HG02981 (cell line): ENCODE data around the gene P2RX7.

Source experiments
- ATAC-seq: cut with Tn5 transposase; IDR thresholded peaks from one replicate; pipeline ENCODE4 v1.9.1; 2021; ENCODE audit warnings: mild to moderate bottlenecking, moderate library complexity; ENCODE audit not compliant: unreplicated experiment

P2RX7 gene

DNA sequence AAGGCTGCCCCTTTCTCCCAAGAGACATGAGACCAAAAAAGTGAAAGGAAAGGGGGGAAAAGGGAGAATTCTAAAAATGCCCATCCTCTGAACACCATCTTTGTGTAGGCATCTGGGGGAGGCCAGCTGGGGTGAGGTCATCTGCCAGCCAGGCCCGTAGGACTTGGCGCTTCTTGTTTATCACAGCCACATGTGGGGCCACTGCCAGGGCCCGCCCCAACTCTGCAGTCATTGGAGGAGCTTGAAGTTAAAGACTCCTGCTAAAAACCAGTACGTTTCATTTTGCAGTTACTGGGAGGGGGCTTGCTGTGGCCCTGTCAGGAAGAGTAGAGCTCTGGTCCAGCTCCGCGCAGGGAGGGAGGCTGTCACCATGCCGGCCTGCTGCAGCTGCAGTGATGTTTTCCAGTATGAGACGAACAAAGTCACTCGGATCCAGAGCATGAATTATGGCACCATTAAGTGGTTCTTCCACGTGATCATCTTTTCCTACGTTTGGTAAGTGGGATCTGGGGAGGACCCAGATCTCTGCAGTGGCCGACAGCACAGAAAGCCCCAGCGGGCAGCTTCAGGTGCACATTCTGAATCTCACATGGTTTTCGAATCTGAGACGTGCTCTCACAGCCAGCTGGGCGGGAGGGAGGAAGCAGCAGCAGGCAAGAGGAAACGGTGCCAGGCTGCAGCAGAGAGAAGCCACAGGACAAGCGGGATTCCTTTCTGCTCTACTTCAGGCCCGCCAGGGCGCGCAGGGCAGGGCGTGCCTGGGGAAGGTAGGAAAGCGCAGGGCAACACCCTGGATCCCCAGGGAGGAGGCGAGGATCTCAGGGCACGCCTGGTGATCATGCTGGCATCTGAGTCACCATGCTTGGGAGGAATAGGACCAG lies at the start of gene P2RX7:
Gene P2RX7, plus strand, starts transcription at position 276 of the 881 bp plus-strand sequence. Its CDS starts 95 bp downstream, at position 371.
- ATAC-seq: no peak

DNA sequence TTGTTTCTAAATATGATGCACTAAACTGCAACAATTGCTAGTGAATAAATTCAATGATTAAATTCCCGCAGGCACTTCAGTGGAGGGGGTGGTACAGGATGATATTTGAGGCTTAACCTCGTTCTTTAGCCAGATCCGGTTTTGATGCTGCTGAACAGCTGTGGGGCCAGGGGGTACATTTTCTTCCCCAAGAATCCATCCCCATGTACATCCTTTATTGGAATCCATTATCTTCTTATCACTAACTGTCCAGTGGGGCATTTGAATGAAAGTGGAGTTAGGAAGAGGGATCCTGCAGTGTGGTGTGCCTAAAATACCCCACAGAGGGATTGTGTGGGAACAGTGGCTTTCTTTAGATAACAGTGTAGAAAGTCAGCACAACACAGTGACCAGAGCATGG lies 48.4 kb upstream of the P2RX7 start:
- no peak for ATAC-seq

DNA sequence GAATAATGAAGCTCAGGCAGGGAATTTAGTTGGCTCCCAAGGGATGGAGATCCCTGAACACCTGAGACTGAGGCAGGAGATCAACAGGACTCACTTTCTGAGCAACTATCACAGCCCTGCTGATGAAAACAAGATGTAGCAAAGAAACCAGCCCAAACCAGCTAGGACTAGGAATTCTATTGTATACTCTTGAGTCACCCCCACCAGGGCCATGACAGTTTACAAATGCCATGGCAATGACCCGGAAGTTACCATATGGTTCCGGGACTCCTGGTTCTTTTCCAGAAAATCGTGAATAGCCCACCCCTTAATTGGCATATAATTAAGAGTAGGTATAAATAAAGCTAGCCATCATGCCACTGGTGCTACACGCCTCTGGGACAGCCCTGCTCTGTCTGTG lies 47.6 kb upstream of the P2RX7 start:
- ATAC-seq: no peak

DNA sequence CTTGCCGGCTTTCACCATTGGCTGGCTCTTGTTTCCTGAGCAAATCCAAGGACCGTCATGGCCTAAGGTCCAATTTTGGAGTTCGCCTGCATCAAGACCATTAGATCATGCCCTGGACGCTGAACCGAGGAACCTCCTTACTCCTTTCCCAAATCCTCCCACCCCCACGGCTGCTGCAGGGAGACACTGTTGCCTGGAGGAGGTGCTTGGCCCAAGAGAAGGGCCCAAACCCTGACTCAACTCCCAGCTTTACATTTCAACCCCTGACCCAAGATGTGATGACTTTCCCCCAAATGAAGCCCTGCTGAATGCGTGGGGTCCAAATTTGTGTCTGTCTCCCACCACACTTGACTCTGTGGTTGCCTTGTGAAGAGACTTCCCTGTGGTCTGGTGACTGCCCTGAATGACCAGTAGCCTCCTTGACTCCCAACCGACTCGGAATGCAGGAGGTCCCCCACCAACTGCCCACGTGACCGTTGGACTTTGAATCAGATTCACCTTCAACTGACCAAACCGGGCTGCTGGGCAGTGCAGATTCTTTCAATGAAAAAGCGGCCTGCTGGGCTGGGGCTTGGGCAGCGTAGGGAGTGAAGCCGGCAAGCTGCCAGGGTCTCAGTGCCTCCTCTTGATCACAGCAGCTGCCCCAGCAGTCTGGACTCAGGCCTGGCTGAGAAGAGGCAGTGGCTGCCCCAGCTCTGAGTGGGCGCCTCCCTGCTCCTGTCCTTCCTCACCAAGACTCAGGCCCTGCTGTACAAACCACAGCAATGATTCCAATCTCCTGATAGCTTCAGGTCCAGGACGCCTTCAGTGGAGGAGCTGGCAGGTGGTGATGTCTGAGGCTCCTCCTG lies 46.9 kb upstream of the P2RX7 start:
- no peak for ATAC-seq

DNA sequence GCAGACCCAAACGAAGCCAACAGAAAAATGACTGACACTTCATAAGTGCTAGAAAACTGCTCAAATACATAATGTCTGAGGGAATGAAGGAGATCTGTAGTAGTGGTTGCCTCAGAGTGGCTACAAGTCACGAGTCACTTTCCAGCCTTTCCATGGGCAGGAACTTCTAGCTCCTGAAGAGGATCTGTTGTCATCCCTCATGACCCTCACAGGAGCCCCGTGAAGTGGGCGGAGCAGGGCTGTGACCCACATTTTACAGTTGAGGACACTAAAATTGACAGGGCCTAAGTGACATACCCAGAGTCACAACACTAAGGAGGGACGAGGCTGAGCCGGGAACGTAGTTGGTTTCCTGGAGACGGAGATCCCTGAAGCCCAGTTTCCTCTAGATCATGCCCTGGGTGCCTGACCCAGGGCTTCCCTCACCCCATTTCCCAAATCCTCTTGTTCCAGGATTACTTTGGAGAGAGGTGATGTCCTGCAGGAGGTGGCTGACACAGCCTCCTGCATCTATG lies 45.8 kb upstream of the P2RX7 start:
- no peak for ATAC-seq

DNA sequence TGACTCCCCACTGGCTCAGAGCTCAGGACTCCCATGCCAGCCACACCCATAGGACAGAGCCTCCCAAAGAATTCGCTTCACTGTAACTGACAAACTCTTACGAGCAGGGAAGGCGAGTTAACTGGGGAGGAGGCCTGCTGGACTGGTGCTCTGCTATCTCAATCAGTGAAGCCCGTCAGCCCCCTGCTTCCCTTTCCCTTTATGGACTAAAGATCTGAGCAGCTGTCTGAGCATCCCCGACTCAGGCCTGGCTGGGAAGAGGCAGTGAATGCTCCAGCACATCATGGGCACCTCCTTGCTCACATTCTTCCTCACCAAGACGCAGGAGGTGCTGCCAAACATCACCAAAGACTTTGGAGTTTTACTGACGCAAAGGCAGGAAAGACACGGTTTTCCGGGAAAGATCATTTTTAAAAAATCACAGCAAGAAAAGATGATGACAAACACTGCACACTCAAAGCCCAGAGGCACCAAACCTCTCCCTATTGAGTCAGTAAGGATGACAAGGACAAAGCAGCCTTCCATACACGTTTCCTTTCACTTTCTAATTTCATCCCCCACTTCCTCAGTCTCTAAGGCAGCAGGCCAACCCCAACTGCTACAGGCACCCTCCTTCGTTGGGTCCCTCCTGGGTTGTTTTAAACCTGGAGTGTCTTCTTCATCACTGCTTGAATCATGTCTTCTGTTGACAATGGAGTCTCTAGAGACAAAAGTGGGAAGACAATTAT lies 45.0 kb upstream of the P2RX7 start:
- no peak for ATAC-seq

DNA sequence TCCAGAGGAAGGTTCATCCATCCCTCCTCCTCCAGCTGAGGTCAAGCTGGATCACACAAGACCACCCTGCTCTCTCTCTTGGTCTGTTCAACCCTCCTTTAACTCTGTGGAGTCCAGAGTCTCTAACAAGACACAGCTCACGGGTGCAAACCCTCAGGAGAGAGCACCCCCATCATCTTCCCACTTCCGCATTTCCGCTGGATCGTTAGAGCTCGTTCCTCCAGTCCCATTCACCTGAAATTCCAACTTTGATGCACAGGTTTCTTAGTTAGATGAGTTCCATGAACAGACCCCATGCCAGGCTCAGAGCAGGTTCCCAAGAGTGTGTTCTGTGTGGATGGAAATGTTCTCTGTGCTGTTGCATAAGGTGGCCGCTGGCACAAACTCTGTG lies 44.5 kb upstream of the P2RX7 start:
- ATAC-seq: no peak

DNA sequence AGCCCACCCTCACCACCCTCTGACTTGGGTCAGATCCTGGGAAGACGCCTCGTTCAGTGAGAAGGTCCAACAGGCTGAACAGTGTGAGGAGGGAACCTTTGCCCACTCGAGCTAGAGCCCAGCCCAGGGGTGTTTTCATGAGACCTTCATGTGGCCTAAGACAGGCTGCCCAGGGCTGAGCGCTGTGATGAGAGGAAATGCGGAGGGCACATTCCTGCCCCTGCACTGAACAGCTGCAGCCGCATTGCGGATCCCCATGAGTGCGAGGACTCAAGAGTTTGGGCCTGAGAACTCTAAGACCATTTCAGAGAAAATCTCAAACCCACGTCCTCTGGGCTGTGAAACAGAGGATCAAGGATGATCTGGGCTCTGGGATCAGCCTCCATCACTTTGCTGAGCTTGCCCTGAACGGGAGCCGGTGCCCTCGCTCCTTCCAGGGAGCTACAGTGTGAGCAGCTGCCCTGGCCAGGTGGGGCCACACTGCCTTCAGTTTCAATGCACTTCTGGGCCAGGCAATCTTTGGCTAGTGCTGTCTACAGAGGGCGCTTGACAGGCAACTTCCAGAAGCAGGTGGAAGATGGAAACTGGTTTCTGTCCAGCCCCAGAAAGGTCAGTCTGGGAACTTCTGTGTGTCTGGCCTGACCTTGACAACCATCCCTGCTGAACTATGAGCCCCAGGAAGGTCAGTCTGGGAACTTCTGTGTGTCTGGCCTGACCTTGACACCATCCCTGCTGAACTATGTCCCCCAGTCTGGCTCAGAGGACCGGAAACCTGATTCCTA lies 43.5 kb upstream of the P2RX7 start:
- no peak for ATAC-seq

DNA sequence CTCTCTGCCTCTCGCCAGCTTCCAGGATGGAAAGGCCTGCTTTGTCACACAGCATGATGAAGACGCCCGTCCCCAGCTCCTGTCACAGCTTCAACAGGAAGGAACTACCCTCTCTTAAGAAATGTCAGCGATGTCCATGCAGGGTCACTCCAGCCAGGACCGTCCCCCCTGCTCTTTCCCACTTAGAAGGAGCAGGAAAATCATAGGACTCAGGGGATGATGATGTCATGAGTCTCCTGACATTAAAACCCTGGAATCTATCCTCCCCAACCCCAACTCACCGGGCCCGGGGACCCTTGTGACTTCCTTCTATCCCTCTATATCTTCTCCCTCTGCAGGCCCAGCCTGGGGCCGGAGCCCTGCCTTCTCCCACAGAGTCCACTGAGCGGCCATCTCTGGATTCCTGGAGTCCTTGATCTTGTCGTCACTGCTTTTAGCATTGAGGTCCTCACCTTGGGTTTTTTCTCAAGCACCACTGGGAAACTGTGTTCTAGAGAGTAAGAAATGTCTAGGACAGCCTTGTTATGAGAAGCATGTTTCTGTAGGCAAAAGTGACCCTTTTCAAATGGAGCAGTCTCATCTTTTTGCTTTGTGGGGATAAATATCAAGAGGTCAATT lies 42.8 kb upstream of the P2RX7 start:
- no peak for ATAC-seq

DNA sequence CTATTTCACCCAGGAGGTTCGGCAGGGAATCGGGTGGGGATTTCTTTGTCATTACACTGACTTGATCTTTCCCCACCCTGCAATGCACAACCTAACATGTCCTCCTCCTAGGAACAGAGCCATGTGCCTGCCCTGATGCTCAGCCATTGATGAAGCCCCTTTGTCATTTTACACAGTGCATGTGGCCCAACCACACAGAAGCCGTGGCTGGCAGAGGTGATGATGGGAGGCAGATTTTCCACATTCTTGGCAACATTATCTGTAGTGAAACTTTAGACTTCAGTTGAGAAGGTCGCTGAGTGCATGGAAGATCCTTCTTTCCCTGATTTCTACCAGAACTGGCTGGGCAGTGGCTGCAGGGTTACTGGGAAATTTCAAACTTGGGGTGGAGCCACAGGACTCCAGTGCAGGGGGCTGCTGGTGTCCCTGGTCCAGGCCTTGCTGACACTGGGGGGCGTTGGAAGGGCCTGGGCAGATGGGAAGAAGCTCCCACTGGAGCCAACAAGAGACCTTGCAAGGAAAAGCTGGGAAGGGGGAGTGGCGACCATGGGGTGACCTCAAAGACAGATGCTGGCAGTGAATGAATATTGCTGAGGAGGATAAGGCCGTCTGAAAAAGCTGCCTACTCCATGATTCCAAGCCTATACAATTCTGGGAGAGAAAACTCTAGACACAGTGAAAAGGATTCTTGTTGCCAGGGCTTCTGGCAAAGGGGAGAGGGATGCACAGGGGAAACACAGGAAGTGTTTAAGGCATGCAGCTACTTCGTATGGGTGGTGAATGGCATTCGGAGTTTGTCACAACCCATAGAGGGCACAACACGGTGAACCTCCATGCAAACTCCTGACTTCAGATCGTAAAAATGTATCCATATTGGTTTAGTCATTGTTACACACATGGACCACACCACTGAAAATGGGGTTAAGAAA lies 41.8 kb upstream of the P2RX7 start:
- no peak for ATAC-seq

DNA sequence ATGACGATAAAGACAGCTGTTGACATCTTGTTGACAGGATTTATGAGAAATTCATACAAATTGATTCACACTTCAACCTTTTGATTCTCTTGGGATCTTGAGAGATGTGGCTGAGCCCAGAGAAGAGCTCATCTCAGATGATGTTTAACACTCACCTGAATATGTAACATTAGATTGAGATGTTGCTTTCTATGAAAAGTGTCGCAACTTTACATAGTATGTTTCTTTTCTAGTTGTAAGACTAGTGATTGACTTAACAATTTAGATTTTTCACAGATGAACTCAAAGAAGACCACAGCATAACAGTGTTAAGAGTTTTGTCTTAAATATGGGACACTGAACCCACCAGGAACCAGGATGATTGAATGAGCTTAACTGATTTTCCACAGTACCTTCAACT lies 40.6 kb upstream of the P2RX7 start:
- no peak for ATAC-seq

DNA sequence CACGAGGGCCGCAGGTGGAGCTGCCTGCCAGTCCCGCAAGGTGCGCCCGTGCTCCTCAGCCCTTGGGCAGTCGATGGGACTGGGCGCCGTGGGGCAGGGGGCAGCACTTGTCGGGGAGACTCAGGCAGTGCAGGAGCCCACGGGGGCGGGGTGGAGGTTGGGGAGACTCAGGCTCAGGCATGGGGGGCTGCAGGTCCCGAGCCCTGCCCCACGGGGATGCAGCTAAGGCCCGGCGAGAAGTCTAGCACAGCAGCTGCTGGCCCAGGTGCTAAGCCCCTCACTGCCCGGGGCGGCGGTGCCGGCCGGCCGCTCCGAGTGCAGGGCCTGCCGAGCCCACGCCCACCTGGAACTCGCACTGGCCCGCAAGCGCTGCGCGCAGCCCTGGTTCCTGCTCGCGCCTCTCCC lies 39.2 kb upstream of the P2RX7 start:
- ATAC-seq: no peak

DNA sequence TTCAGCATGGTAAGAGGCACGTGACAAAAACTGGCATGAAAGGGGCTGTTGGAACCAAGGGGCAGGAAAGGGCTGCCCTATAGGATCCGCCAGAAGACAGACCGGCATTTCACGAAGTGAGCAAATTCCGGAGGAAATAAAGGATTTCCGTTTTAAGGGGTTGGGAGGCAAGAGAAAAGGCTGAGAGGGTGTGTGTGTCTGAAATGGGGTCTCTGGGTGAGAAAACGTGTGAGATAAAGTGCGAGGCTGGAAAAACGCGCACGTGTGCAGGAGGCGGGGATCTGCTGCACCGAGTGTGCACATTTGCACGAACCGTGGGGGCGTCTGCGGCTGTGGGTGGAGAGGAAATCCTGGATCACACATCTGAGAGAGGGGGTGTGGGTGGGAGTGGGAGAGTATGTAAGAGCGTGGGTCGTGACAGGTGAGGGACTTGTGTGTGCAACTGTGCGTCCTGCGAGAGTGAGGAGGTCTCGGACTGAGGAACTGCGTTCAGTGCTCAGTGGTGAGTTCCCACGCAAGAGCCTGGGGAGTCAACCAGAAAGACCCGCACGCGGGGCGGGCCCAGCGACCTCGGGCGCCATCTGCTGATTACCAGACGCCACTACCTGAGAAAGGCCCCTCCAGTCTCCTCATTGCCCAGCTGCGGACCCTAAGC lies 37.0 kb upstream of the P2RX7 start:
- no peak for ATAC-seq

DNA sequence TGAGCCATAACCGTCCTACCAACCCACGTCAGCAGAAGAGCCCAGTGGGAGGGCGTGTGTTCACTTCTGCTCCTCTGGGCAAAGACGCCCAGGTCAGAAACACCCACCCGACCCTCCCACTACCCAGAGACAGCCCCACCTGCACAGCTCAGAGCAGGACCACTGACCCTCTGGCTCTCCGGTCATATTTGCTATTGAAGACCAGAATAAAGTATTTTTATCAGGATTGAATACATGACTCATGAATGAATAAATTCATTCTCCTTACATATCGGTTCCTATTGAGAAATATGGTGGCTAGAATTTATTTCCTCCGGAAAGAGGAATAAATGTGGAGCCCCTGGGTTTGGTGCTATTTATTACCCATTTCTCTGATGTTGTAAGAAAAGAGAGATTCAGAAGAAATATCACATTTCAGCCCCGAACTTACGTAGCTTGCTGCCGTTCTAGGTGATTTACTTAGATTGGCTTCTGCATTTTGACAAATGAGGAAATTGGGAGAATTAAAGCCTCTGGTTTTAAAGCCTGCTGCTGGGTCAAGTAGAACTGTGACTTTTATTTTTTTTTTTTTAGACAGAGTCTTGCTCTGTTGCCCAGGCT lies 36.4 kb upstream of the P2RX7 start:
- no peak for ATAC-seq

DNA sequence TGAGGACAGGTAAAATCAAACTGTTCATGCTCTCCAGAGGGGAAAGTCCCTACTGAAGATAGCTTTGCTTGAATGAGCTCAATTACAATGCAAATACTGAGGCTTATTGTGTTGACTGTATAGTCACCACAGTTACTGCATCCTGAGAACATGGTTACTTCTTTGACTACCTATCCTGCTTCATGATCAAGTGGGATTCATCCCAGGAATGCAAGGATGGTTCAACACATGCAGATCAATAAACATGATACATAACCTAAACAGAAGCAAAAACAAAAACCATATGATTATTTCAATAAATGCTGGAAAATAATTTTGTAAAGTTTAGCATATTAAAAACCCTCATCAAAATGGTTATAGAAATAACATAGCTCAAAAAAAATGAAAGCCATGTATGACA lies 32.9 kb upstream of the P2RX7 start:
- ATAC-seq: no peak

DNA sequence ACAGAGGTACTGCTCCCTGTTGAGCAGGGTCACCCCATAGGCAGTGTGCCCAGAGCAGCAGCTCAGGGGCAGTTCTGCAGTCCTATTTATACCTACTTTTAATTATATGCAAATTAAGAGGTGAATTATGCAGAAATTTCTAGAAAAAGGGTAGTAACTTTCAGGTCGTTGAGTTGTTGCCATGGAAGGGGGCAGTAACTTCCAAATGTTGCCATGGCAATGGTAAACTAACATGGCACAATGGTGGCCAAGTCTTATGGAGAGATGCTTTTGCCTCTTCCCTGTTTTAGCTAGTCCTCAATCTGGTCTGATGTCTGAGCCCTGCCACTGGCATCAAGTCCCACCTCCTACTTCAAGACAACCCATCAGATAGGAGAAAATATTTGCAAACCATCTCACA lies 30.4 kb upstream of the P2RX7 start:
- no peak for ATAC-seq

DNA sequence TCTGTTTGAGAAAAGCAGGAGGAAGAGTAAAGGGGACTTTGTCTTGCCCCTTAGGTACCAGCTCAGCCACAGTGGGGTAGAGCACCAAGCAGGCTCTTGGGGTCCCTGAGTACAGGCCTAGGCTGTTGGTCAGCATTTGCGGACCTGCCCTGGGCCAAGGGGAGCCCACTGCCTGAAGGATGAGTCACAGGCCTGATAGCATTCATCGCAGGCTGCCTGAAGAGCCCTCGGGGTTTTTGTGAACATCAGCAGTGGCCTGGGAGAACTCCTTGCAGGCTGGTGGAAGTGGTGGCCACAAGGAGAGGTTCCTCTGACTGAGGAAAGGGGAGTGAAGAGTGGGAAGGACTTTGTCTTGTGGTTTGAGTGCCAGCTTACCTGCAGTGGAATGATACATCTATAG lies 25.0 kb upstream of the P2RX7 start:
- no peak for ATAC-seq

DNA sequence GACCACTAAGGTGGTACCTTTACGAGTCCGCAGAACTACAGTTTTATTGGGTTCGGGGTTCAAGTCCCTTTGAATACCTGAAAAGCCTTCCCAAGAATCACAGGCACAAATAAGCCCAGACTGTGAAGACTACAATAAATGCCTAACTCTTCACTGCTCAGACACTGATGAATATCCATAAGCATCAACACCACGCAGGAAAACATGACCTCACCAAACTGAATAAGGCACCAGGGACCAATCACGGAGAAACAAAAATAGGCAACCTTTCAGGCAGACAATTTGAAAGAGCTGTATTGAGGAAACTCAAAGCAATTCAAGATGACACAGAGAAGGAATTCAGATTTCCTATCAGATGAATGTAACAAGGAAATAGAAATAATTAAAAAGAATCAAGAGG lies 24.2 kb upstream of the P2RX7 start:
- ATAC-seq: no peak
